GM19238 (cell line): ENCODE measurements around the gene CNTN5.

Source experiments
- DNase-seq: peaks from one replicate; pipeline ENCODE4 v3.0.0; 2011; ENCODE audit warnings: low spot score; ENCODE audit not compliant: insufficient read length

The CNTN5 gene

GRCh38 chr11:99505831-99506230, 485.1 kb downstream of the CNTN5 start:
- DNase-seq, result no peak

DNA sequence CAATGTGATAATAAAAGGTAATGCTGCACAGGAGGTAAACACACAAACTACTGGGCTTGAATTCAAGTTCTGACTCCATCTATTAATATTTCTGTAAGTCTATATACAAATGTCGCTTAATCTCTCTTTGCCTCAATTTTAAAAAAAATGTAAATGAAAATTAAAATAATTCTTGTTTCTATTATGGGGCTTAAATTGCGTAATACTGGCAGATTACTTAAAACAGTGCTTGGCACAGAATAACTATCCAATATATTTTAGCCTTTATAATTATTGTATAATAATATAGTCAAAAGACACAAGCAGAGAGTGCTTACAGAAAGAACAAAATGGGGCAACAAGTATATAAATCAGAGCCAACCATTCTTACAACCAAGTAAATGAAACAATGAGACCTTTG, 489.1 kb downstream of the CNTN5 start:
- no peak for DNase-seq

DNA sequence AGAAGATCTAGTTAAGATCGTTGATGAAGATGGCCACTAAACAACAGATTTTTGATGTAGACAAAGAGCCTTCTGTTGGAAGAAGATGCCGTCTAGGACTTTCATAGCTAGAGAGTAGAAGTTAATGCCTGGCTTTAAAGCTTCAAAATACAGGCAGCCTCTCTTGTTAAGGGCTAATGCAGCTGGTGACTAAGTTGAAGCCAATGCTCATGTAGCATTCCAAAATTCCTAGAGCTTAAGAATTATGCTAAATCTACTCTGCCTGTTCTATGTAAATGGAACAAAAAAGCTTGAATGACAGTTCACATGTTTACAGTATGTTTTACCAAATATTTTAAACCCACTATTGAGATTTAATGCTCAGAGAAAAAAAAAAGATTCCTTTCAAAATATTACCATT, 492.6 kb downstream of the CNTN5 start:
- DNase-seq, result no peak

DNA sequence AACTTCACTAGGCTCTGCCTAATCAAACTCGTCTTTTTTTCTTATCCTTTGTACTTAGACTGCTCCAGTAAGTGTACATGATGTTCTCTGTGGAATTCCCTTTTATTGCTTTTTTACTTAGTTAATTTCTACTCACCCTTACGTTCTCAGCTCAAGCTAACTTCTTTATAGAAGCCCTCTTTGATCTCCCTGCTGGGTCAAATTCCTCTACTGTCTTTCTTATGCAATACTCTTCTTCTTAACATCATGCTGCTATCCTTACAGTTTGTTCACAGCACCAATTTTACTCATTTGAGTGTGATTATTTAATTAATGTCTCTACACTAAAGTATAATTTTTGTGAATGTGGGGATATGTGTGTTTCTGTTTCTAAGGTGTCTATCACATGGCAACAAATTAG, 498.3 kb downstream of the CNTN5 start:
- no peak for DNase-seq

GRCh38 chr11:99522467-99523173, 501.9 kb downstream of the CNTN5 start:
- DNase-seq, result no peak

DNA sequence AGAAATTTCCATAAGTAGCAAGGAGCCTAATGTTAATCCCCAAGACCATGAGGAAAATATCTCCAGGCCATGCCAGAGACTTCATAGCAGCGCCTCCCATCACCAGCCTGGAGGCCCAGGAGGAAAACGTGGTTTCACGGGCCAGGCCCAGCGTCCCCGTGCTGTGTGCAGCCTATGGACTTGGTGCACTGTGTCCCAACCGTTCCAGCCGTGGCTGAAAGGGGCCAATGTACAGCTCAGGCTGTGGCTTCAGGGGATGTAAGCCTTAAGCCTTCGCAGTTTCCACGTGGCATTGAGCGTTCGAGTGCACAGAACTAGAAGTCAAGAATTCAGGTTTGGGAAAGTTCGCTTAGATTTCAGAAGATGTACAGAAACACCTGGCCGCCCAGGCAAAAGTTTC, 510.7 kb downstream of the CNTN5 start:
- DNase-seq, result no peak

- DNase-seq, result no peak
These were observed 514.1 kb downstream of the CNTN5 start for GRCh38 chr11:99534812-99535211.

- DNase-seq, result no peak
These were observed 514.7 kb downstream of the CNTN5 start for GRCh38 chr11:99535406-99535805.

- DNase-seq, result no peak
These were observed 515.1 kb downstream of the CNTN5 start for GRCh38 chr11:99535819-99536218.

- no peak for DNase-seq
These were observed 516.9 kb downstream of the CNTN5 start for GRCh38 chr11:99537681-99538080.

- DNase-seq, result no peak
These were observed 524.9 kb downstream of the CNTN5 start for GRCh38 chr11:99545616-99546015.

GRCh38 chr11:99548264-99548663, 527.5 kb downstream of the CNTN5 start:
- no peak for DNase-seq

GRCh38 chr11:99554232-99554903, 533.6 kb downstream of the CNTN5 start:
- DNase-seq, result no peak

DNA sequence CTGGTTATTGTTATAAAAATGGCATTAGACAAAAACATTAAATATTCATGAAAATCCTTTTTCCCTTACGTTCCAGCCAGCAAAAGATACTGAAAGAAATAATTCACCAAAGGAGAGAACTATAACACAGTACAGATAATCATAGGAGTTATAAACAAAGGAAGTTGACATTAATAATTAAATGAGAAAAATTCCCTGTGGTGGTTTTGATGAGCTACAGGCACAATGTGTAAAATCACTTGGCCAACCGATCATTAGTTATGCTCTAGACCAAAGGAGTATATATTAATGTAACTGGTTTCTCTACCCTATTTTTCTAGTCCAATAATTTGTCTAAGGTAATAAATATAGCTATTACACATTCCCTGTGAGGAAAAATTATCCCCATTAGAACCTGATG, 534.7 kb downstream of the CNTN5 start:
- no peak for DNase-seq

GRCh38 chr11:99565333-99565732, 544.6 kb downstream of the CNTN5 start:
- DNase-seq, result no peak

GRCh38 chr11:99567334-99567956, 546.7 kb downstream of the CNTN5 start:
- no peak for DNase-seq

GRCh38 chr11:99568808-99569207, 548.1 kb downstream of the CNTN5 start:
- DNase-seq, result no peak

- DNase-seq, result no peak
These were observed 550.3 kb downstream of the CNTN5 start for GRCh38 chr11:99571094-99571493.

GRCh38 chr11:99584830-99585229, 564.1 kb downstream of the CNTN5 start:
- DNase-seq, result no peak

DNA sequence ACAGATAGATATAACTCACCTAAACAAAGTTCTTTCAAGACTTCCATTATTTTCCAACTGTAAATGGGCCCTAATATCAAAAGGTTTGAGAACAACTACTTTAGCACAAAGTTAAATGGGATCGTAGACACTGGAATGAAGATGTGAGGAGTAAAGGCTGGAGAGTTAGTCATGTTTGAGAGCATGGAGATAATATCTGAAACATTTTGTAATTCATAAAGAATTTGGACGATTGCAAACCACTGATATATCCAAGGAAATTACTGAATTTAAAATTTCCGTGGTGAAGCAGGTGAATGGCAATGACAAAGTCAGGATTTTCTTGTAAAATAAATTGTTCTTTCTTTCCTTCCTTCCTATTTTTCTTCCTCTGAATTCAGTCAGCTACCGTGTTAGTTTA, 564.9 kb downstream of the CNTN5 start:
- DNase-seq, result no peak

GRCh38 chr11:99589771-99590170, 569.0 kb downstream of the CNTN5 start:
- no peak for DNase-seq

DNA sequence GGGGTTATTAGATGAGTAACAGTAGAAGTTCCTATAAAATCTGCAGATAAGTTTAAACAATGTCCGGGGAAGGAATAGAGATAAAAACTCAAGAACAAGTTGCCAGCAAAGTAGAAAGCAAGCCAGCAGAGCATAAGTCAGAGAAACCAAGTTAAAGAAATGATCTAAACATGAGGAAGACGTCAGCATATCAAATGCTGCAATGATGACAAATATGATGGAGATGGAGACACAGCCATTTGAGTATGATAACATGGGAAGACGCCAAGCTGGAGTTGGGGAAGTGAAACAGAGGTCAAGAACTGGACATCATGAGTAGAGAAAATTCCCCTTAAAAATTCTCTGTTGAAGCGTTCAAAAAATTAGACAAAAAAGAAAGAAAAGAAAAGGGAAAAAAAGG, 571.5 kb downstream of the CNTN5 start:
- DNase-seq, result no peak

GRCh38 chr11:99593197-99593596, 572.4 kb downstream of the CNTN5 start:
- DNase-seq, result no peak
